GM13976 (cell line): Measurements from ENCODE around the gene RUVBL1.
A peak's percentile ranks its signal among the peaks of the same experiment; 100 is the strongest.

ENCODE experiments used
- DNase-seq: peaks from one replicate; pipeline ENCODE4 v3.0.0; 2012; ENCODE audit warnings: low spot score
- in situ Hi-C: fragments of 300-500 bp; cut with MboI; formaldehyde crosslinking; loops from one replicate; pipeline ENCODE4 v1.12.0; 2022; ENCODE audit warnings: low sequenced_read_pairs, mixed read lengths, inconsistent platforms; ENCODE audit not compliant: unreplicated experiment
- TF ChIP-seq, protein P1 (sequence below): IDR thresholded peaks from 2 replicates; pipeline ENCODE4 v1.5.1; 2012; ENCODE audit warnings: borderline replicate concordance, mild to moderate bottlenecking; ENCODE audit not compliant: insufficient read depth; ENCODE audit errors: extremely low read depth, missing control alignments, control extremely low read depth

The RUVBL1 gene

DNA sequence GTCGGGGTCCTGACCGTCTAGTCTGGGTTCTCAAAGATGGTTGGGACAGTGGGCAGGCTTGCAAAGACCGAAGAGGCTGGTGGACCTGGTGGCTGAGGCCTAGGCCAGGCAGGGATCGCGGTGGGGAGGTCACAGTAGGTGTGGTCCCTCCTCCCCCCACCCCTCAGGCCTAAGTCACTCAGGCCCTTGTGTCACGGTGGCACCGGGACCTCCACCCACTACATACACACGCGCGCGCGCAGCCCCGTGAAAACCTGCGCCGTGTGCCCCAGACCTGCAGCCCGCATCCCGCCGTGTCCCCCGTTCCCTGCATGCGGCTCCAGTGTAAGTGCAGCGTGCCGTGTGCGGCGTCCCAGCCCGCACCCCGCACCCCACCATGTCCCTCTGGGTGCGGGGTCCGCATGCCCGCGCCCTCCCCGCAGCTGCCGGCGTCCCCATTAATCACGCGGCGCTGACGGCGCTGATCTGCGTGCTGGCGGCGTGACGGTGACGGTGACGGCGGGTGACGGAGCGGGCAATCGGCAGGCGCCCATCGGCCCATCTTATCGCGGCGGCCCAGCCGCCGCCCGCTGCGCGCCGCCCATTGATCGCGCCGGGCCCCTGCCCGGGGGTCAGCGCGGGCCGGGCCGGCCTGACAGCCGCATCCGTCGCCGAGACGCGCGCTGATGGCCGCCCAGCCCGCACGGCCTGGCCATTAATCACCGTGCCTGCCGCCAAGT lies 47.0 kb downstream of the RUVBL1 start:
- DNase-seq = no peak
- TF ChIP-seq, protein P1, sequence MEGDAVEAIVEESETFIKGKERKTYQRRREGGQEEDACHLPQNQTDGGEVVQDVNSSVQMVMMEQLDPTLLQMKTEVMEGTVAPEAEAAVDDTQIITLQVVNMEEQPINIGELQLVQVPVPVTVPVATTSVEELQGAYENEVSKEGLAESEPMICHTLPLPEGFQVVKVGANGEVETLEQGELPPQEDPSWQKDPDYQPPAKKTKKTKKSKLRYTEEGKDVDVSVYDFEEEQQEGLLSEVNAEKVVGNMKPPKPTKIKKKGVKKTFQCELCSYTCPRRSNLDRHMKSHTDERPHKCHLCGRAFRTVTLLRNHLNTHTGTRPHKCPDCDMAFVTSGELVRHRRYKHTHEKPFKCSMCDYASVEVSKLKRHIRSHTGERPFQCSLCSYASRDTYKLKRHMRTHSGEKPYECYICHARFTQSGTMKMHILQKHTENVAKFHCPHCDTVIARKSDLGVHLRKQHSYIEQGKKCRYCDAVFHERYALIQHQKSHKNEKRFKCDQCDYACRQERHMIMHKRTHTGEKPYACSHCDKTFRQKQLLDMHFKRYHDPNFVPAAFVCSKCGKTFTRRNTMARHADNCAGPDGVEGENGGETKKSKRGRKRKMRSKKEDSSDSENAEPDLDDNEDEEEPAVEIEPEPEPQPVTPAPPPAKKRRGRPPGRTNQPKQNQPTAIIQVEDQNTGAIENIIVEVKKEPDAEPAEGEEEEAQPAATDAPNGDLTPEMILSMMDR = no peak
- in situ Hi-C loops = no loop called here

DNA sequence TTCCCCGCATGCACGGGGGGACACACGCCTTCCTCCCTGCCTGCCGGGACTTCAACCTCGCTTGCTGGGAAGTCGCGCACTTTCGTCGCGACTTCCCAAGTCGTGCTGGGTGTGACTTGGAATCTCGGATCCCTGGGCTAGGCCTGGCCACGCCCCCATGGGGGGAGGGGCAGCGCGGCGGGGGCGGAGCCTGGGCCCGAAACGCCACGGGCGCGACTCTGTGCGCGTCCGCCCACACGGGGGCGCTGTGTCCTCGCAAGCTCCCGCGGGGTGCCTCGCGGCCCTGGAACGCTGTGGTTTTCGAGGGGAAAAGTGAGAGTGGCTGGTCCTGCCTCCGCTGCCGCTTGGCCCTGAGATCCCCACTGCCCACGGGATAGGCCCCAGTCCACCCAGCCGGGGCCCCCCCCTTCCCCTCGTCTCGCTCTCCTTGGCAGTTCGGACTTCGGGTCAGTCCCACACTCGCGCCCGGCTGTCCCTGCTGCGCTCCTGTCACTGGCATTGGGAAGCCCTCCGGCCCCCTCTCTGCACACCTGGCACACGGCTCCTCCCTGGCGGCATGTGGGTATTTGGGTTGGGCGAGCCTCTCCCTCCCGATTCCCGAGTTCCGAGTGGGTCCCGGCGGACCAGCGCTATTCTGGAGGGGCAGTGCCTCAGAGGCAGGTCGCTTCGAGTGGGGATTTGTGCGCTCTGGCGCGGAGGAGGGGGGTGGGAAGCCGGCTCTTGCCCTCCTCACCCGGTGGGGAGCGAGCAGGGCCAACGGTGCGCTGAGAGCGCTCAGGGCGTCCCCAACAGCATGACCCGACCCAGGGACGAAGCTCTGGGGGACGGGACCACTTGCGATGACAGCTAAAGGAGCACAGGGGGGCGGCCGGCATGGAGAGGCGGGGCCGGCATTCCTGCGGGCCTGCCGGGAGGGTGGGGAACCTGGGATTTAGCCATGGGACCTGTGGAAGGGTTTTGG lies 47.8 kb downstream of the RUVBL1 start:
- DNase-seq = peak; percentile 90
- TF ChIP-seq, protein P1 = peak; percentile 97
- in situ Hi-C loops = no loop called here

DNA sequence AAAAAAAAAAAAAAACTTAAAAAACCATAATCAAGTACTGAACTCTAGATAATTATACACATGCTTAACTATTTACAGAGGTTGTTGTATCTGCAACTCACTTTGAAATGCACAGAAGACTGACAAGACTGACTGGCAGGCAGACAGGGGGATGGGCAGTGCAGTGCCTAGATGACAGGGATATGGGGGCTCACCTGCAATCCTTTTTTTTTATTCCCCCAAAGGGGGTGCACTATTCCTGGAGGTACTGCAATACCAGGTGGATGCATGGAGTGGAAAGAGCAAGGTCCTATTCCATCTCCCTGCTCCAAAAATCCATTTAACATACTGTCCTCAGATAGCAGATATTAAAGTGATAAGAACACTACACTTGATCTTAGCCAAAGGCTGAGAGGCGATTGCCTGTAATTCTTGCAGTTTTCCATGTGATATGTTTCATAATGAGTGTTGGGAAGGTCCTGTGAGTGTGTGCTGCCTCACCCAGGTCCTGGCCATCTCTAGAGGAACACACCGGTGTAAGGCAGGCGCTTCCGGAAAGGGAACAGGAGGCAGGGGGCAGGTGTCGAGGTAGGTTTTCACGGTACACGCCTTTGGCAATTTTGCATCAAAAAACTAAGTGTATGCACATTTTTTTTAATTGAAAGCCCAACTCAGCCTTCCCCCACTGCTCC lies 48.6 kb downstream of the RUVBL1 start:
- no peak for DNase-seq
- in situ Hi-C loops = no loop called here
- TF ChIP-seq, protein P1 = no peak

DNA sequence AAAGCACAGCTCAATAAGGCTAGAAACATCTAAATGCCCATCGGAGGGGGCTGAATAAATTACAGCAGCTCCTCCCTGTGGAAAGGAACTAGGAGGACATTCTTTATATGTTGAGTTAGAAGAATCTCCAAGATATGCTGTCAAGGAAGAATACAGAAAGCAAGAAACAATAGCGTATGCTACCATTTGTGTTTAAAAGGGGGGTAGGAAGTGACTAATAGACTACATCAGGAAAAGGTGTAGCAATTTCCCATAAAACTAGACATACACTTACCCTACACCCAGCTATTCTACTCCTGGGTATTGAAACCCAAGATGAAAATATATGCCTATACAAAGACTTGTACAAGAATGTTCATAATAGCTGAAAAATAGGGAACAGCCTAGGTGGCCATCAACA lies 49.8 kb downstream of the RUVBL1 start:
- in situ Hi-C loops = no loop called here
- DNase-seq = no peak
- TF ChIP-seq, protein P1 = no peak

DNA sequence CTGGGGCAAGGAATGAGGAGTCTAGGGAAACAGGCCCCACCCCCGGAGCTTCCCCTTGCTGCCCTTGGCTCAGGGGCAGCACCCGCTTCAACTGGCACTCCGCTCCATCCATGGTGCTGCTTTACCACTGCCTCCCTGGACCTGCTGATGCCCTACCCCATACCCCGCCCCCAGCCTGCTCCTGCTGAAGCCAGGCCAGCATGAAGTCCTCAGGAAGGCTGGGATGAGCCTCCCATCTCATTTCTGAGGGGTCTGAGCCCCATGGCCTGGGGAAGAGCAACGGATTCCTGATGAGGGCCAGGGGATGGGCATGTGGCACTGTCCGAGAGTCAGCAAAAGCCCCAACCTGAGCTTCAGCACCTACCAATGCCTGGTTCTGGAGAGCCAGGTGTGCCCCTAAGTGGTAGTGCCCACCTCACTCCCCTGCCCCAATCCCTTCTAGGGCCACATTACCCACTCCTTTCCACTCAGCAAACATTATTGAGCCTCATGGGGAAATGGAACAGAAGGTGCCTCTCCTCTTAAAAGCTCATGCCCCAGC lies 50.4 kb downstream of the RUVBL1 start:
- in situ Hi-C loops = no loop called here
- TF ChIP-seq, protein P1 = no peak
- DNase-seq = no peak
